K562 (cell line): ENCODE results near the gene AHI1. TPM values are rescaled to one million over a fixed set of nuclear protein-coding genes. Genes with fewer than 3 reads are reported as not detected.
A peak's percentile ranks its signal among the peaks of the same experiment; 100 is the strongest.

Source experiments
- FOXK2 ChIP-seq, 2 experiments: fragments of 450-650 bp; IDR thresholded peaks in 1 of 2; conservative IDR thresholded peaks in 1 of 2; 2 replicates each; pipeline ENCODE4 v1.6.1; 2016; ENCODE audit warnings: low read depth in 2 of 2, mild to moderate bottlenecking in 1 of 2
- GATA2 ChIP-seq: sonication (generic); formaldehyde crosslinking; IDR thresholded peaks from 2 replicates; pipeline ENCODE4 v1.4.0; 2020; ENCODE audit warnings: mild to moderate bottlenecking, missing genetic modification reagents
- KAT7 ChIP-seq: sonication (generic); formaldehyde crosslinking; IDR thresholded peaks from 2 replicates; pipeline ENCODE4 v1.8.0; 2022; ENCODE audit warnings: missing genetic modification reagents, mild to moderate bottlenecking, borderline replicate concordance
- PCBP1 ChIP-seq: fragments of 200-400 bp; formaldehyde crosslinking; IDR thresholded peaks from 2 replicates; pipeline ENCODE4 v1.6.1; 2018; ENCODE audit warnings: mild to moderate bottlenecking, low read depth, low read length; ENCODE audit not compliant: poor library complexity, severe bottlenecking
- PRPF4 ChIP-seq: fragments of 200-400 bp; formaldehyde crosslinking; IDR thresholded peaks from one replicate; pipeline ENCODE4 v1.6.1; 2017; ENCODE audit warnings: low read length, low read depth, mild to moderate bottlenecking; ENCODE audit not compliant: insufficient read depth, poor library complexity, severe bottlenecking
- RBM25 ChIP-seq: fragments of 200-400 bp; formaldehyde crosslinking; IDR thresholded peaks from 2 replicates; pipeline ENCODE4 v1.6.1; 2018; ENCODE audit warnings: low read length, low read depth, moderate library complexity; ENCODE audit not compliant: severe bottlenecking
- SMAD4 ChIP-seq: fragments of 250-450 bp; sonication (Bioruptor Pico); conservative IDR thresholded peaks from 2 replicates; pipeline ENCODE4 v1.8.0; 2021; ENCODE audit warnings: inconsistent platforms, mild to moderate bottlenecking, moderate library complexity
- STAG1 ChIP-seq: sonication (generic); formaldehyde crosslinking; IDR thresholded peaks from 2 replicates; pipeline ENCODE4 v1.5.0; 2020; ENCODE audit warnings: missing genetic modification reagents, borderline replicate concordance
- ZNF253 ChIP-seq: fragments of 250-450 bp; sonication (Bioruptor Pico); conservative IDR thresholded peaks from 2 replicates; pipeline ENCODE4 v1.6.1; 2021; ENCODE audit warnings: mild to moderate bottlenecking
- ZNF316 ChIP-seq: fragments of 450-650 bp; IDR thresholded peaks from 2 replicates; pipeline ENCODE4 v1.6.1; 2016
- polyA plus RNA-seq, 8 experiments: library from polyadenylated mRNA; depleted of rRNA in 4 of 8; stranded (reverse) in 5 of 8; unstranded in 3 of 8; fragments of >200 nt; fragmentation: Nextera tagmentation in 2 of 8; fragmentation: Illumina TruSeq in 1 of 8; extraction: Ambion mirVana in 2 of 8; extraction: Trizol in 1 of 8; gene quantifications; 2 replicates each; pipeline versions ENCODE4 v1.2.1 to v1.2.3, GENCODE V29; 2011 to 2014; ENCODE audit warnings: inconsistent platforms in 1 of 8, missing spikeins in 1 of 8
- total RNA-seq, 7 experiments: library from RNA; depleted of rRNA in 6 of 7; stranded (reverse); fragments of >200 nt in 6 of 7; fragmentation: Illumina TruSeq in 2 of 7; extraction: Trizol in 2 of 7; gene quantifications; 2 replicates each; pipeline versions ENCODE4 v1.2.1 to v1.2.3, GENCODE V29; 2011 to 2021; ENCODE audit warnings: low replicate concordance in 1 of 7
- TF ChIP-seq, protein P1 (sequence below): sonication (generic); formaldehyde crosslinking; IDR thresholded peaks from 2 replicates; pipeline ENCODE4 v1.8.1; 2023; ENCODE audit warnings: missing genetic modification reagents, mild to moderate bottlenecking, borderline replicate concordance
- TF ChIP-seq, protein P2 (sequence below): fragments of 250-450 bp; sonication (Bioruptor Pico); IDR thresholded peaks from 2 replicates; pipeline ENCODE4 v1.4.0; 2020; ENCODE audit warnings: mild to moderate bottlenecking
- TF ChIP-seq, protein P3 (sequence below): fragments of 250-450 bp; sonication (Bioruptor Pico); IDR thresholded peaks from 2 replicates; pipeline ENCODE4 v1.4.0; 2020

Gene AHI1
- total and polyA plus RNA-seq, 9 of the 15 experiments (the other 6 are each of a cell fraction or from before 2014, with no cell fraction given), result 24.7 to 54.9 (median 32.2) TPM

DNA sequence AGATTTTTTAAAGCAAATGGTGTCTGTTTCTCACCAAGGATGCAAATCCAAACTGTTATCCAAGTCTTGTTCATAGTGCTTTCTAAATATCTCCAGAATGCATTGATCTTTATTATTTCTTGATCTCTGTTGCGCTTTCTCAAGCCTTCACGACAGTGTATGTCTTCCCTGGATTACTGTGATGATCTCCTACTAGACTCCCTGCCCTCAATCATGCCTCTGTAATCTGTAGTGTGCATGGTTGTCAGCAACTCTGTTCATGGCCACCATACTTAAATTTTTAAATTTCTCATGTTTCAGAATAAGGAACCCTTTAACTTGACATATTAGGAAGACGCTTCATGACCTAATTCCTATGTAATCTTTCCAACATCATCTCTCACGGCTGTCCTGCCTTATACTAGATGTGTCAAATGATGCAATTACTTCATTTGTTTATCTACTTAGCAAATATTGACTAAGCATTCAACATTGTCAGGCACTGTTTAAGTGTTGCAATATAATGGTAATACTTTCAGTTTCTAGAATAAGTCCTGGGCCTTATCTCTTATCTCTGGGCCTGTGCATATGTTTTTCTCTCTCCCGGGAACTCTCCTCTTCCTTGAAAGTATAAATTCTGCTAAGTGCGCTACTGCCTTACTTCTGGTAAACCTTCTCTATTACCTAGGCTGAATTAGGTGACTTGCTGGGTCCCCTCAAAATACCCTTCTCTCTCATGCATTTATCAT lies 25.6 kb upstream of the AHI1 start (continued):
- TF ChIP-seq, protein P1, sequence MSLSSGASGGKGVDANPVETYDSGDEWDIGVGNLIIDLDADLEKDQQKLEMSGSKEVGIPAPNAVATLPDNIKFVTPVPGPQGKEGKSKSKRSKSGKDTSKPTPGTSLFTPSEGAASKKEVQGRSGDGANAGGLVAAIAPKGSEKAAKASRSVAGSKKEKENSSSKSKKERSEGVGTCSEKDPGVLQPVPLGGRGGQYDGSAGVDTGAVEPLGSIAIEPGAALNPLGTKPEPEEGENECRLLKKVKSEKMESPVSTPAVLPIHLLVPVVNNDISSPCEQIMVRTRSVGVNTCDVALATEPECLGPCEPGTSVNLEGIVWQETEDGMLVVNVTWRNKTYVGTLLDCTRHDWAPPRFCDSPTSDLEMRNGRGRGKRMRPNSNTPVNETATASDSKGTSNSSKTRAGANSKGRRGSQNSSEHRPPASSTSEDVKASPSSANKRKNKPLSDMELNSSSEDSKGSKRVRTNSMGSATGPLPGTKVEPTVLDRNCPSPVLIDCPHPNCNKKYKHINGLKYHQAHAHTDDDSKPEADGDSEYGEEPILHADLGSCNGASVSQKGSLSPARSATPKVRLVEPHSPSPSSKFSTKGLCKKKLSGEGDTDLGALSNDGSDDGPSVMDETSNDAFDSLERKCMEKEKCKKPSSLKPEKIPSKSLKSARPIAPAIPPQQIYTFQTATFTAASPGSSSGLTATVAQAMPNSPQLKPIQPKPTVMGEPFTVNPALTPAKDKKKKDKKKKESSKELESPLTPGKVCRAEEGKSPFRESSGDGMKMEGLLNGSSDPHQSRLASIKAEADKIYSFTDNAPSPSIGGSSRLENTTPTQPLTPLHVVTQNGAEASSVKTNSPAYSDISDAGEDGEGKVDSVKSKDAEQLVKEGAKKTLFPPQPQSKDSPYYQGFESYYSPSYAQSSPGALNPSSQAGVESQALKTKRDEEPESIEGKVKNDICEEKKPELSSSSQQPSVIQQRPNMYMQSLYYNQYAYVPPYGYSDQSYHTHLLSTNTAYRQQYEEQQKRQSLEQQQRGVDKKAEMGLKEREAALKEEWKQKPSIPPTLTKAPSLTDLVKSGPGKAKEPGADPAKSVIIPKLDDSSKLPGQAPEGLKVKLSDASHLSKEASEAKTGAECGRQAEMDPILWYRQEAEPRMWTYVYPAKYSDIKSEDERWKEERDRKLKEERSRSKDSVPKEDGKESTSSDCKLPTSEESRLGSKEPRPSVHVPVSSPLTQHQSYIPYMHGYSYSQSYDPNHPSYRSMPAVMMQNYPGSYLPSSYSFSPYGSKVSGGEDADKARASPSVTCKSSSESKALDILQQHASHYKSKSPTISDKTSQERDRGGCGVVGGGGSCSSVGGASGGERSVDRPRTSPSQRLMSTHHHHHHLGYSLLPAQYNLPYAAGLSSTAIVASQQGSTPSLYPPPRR (CRISPR knock-in tag), result no peak
- TF ChIP-seq FOXK2 (conservative IDR thresholded peaks at IDR 0.05 in 1 of 2, IDR thresholded peaks at IDR 0.05 in 1 of 2; ENCODE audit: low read depth in 2 of 2), result no peak
- TF ChIP-seq KAT7, result no peak
- TF ChIP-seq, protein P2, sequence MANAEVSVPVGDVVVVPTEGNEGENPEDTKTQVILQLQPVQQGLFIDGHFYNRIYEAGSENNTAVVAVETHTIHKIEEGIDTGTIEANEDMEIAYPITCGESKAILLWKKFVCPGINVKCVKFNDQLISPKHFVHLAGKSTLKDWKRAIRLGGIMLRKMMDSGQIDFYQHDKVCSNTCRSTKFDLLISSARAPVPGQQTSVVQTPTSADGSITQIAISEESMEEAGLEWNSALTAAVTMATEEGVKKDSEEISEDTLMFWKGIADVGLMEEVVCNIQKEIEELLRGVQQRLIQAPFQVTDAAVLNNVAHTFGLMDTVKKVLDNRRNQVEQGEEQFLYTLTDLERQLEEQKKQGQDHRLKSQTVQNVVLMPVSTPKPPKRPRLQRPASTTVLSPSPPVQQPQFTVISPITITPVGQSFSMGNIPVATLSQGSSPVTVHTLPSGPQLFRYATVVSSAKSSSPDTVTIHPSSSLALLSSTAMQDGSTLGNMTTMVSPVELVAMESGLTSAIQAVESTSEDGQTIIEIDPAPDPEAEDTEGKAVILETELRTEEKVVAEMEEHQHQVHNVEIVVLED (CRISPR knock-in tag), result no peak; the same call in 1 of the 2 replicates
- TF ChIP-seq ZNF253 (CRISPR knock-in tag), result no peak
- TF ChIP-seq PCBP1, result no peak
- TF ChIP-seq GATA2 (CRISPR knock-in tag), result peak; percentile 51; the same call in 1 of the 2 replicates
- no peak for TF ChIP-seq ZNF316
- no peak for TF ChIP-seq RBM25
- TF ChIP-seq SMAD4 (CRISPR knock-in tag), result 0 out of 2 replicates have a peak, but pooled peaks have one; percentile 47
- TF ChIP-seq, protein P3, sequence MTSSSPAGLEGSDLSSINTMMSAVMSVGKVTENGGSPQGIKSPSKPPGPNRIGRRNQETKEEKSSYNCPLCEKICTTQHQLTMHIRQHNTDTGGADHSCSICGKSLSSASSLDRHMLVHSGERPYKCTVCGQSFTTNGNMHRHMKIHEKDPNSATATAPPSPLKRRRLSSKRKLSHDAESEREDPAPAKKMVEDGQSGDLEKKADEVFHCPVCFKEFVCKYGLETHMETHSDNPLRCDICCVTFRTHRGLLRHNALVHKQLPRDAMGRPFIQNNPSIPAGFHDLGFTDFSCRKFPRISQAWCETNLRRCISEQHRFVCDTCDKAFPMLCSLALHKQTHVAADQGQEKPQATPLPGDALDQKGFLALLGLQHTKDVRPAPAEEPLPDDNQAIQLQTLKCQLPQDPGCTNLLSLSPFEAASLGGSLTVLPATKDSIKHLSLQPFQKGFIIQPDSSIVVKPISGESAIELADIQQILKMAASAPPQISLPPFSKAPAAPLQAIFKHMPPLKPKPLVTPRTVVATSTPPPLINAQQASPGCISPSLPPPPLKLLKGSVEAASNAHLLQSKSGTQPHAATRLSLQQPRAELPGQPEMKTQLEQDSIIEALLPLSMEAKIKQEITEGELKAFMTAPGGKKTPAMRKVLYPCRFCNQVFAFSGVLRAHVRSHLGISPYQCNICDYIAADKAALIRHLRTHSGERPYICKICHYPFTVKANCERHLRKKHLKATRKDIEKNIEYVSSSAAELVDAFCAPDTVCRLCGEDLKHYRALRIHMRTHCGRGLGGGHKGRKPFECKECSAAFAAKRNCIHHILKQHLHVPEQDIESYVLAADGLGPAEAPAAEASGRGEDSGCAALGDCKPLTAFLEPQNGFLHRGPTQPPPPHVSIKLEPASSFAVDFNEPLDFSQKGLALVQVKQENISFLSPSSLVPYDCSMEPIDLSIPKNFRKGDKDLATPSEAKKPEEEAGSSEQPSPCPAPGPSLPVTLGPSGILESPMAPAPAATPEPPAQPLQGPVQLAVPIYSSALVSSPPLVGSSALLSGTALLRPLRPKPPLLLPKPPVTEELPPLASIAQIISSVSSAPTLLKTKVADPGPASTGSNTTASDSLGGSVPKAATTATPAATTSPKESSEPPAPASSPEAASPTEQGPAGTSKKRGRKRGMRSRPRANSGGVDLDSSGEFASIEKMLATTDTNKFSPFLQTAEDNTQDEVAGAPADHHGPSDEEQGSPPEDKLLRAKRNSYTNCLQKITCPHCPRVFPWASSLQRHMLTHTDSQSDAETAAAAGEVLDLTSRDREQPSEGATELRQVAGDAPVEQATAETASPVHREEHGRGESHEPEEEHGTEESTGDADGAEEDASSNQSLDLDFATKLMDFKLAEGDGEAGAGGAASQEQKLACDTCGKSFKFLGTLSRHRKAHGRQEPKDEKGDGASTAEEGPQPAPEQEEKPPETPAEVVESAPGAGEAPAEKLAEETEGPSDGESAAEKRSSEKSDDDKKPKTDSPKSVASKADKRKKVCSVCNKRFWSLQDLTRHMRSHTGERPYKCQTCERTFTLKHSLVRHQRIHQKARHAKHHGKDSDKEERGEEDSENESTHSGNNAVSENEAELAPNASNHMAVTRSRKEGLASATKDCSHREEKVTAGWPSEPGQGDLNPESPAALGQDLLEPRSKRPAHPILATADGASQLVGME (CRISPR knock-in tag), result no peak
- no peak for TF ChIP-seq PRPF4
- no peak for TF ChIP-seq STAG1 (CRISPR knock-in tag)
